Stimulated activated CD4-positive, alpha-beta T cell treated with anti-CD3 and anti-CD28 coated beads, TNF-alpha, amount 100 ng/mL, for 4 hours (primary cell): ENCODE data around the gene MSI2.

Experiments used
- DNase-seq, 3 experiments: peaks; one replicate each; pipeline ENCODE4 v3.0.0-alpha.2; 2020; ENCODE audit warnings: low read depth in 3 of 3

MSI2 gene

DNA sequence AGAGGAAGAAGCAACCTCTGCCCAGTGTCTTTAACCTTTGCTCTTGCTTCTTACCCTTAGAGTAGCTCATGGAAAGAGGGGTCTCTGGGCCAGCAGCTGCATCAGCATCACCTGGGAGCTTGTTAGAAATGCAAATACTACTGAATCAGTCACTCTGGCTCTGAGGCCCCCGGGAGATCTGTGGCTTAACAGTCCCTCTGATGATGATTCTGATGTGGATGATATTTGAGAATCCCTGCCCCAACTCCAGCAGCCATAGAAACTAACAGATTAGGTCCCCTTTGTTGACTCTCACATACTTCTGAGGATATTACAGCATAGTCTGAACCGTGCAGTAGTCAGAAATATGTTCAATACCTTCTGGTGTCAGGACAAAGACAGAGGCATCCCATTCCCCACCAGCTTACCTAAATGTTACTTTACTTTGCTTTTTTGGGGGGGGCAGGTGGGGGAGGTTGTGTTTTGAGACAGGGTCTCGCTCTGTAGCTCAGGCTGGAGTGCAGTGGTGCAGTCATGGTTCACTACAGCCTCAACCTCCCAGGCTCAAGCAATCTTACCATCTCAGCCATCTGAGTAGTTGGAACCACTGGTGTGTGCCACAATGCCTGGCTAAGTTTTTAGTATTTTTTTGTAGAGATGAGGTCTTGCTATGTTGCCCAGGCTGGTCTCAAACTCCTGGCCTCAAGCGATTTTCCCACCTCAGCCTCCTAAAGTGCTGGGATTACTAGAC is 268.7 kb downstream of the MSI2 start:
- DNase-seq = no peak

- DNase-seq = no peak
Measured at GRCh38 chr17:57527221-57528057, 271.1 kb downstream of the MSI2 start.

GRCh38 chr17:57528058-57528451 is 271.7 kb downstream of the MSI2 start:
- no peak for DNase-seq

DNA sequence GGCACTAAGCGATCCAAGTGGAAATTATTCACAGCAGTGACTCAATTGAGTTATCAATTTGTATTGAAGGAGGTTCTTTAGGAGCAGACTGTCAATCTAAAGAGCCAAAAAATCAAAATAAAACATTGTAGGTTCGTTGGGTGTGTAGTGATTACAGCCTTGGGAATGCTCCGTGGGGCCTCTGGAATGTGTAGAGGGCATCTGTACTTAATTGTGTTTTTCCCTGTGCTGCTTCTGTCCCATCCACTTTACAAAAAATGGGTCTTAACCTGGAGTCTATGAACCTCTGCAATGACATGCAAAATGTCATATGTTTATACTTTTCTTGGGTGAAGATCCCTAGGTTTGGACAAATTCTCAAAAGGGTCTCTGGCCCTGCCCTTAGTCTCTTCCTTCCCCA is 273.7 kb downstream of the MSI2 start:
- DNase-seq = no peak

DNA sequence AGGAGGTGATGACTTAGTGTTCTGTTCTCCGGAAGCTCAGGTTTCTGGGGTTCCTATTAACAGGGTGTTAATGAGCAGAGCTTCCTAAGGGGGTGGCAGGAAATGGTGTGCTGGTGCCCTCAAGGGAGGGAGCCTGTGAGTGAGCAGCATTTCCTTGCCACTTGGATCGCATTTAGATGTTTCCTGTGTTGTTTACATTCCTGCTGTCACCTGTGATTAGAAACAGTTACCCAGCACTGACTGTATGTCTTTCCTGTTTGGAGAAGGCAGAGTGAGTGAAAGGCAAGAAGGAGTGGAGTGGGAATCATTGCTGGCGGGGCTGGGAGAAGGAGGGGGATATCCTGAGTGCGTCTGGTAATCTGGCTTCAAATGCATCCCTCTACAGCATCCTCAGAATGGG is 274.2 kb downstream of the MSI2 start:
- no peak for DNase-seq

DNA sequence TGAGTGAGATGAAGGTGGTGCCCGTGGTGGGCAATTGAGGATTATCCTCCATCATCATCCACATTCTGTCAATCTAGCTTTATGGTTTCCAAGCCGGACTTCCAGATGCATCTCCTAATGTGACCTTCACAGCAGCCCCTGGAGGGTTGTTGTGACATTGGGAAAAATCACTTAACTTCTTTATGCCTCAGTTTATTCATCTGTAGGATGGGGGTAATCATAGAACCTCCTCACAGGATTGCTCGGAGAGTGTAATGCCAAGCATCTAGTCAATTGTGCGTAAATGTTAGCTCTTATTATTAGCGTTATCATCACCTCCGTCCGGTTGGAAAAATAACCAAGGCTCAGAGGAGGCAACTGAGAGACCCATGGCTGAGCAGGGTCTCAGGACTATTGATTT is 274.8 kb downstream of the MSI2 start:
- no peak for DNase-seq

DNA sequence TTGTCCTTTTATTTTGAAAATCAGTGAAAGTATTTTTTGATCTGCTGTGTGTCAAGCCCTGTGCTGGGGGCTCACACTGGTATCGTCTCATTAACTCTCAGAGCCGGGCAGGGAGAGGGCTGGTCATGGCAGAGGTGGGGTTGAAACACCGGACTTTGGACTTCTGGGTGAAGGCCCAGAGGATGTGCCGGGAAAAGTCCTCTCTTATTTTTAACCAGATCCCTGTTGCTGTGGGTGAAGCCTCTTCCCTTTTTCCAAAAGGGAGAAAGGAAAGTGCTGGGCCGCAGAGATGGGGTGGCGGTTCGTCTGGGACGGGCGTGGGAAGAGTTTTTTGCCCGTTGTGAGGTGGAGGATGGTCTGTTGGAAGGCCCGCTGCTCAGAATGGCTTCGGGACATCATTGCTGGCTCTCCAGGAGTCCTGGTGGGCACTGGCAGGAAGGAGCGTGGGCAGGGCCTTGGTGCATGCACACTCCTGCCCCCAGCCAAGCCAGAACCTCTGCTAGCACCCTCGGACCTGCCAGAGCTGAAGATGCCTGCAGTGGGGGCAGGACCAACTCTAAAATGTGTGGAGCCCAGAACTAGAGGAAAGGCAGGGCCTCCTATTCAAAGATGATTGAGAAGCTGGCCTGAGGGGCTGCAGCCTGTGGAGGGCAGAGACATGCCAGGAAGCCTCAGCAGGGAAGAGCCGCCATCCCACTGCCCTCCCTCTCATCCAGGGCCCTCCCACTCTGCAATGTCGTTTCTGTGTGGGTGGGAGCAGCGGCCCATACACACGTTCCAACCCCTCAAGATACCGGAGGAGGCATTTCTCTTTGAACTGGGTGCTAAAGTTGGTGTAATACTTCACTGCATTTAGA is 275.6 kb downstream of the MSI2 start:
- no peak for DNase-seq

- no peak for DNase-seq
Measured at GRCh38 chr17:57532556-57532955, 276.2 kb downstream of the MSI2 start.

GRCh38 chr17:57532966-57533365 is 276.6 kb downstream of the MSI2 start:
- DNase-seq = no peak

DNA sequence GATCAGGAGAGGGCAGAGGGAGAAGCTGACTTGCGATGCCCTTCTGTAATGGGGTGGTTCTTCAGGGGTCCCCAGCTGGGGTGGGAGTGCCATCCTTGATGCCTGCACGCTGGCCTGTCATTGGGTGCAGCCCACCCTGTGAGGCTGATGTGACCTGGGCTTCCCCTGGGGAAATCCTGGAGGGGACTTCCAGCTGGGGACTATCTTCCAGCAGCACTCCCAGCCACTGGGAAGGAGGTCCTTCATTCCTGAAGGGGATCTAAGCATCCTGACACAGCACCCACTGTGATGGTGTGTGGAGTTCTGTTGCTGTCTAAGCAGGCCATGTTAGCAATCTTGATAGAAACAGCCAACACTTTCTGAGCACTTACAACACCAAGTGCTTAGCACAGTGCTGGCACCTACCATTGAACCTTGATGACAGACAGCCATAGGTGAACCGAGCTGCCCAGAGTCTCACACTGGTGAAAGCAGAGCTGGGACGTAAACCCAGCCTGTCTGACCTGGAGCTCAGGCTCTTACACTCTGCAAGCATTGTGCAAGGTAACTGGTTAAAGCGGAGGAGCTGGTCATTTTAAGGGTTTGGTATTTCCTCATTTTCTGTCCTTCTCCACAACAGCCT is 277.5 kb downstream of the MSI2 start:
- no peak for DNase-seq

DNA sequence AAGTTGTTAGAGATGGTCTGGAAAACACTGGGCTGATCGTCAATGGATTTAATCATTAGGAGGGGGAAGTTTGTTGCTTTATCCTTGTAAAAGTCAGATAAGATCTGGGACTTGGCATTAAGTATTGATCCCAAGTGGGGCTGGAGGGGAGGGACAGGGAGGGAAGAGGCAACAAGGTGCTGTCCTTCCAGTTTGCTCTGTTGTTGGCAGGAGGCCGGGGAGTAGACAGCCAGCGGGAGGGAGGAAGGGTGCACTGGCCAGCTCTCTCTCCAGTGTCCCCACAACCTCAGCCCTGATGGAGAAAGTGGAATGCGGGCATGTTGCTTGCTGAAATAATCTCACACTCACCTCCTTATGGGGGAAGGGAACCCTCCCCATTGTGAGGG is 278.5 kb downstream of the MSI2 start:
- DNase-seq = no peak

GRCh38 chr17:57535249-57535966 is 279.1 kb downstream of the MSI2 start:
- DNase-seq = no peak

DNA sequence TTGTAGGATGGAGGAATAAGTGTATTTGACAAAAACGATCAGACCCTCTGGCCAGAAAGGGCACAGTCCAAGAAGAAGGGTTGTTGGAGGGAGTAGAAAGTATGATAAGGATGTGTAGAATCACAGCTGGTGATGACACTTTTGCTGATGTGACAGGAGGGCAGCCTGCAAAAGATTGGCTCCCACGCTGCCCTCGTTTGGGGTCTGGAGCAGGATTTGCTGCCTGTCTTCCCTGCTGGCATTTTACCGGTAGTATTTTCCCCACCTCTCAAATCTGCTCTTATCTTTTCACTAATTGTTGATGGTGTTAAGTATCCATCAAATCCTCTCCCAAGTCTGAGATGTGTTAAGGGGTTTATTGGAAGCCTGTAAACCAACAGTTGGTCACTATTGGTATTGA is 280.0 kb downstream of the MSI2 start:
- DNase-seq = no peak

DNA sequence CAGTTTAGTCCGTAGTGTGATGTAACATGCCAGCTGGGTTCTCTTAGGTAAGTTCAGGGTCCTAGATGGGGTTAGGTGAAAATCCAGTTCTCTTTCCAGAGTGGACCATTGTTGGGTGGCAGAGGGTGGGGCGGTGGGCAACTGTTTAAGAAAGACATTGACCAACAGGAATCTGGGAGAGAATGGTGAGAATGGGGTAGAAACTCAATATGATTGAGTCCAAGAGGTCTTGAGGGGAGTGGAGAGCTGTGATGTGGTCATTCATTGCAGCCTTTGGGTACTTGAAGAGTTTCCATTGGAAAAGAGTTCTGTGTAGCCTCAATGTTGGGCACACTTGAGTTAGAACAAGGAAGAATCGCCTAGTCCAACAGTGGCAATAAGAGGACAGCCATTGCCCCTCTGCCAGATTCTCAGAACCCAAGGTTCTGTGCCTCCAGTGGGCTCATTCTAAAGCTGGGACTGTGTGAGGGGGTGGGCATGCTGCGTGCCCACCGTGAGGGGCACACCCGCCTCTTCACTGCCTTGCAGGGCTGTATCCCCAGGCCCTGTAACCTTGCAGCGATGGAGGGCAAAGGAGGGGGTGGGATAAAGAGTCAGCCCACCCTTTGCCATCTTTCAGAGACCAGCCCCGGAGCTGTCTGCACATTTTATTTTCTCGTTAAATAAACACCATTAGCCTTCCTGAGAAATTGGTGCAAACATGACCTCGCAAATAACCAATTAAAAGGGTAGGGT is 280.6 kb downstream of the MSI2 start:
- DNase-seq = no peak

GRCh38 chr17:57537524-57538410 is 281.4 kb downstream of the MSI2 start:
- DNase-seq = no peak

DNA sequence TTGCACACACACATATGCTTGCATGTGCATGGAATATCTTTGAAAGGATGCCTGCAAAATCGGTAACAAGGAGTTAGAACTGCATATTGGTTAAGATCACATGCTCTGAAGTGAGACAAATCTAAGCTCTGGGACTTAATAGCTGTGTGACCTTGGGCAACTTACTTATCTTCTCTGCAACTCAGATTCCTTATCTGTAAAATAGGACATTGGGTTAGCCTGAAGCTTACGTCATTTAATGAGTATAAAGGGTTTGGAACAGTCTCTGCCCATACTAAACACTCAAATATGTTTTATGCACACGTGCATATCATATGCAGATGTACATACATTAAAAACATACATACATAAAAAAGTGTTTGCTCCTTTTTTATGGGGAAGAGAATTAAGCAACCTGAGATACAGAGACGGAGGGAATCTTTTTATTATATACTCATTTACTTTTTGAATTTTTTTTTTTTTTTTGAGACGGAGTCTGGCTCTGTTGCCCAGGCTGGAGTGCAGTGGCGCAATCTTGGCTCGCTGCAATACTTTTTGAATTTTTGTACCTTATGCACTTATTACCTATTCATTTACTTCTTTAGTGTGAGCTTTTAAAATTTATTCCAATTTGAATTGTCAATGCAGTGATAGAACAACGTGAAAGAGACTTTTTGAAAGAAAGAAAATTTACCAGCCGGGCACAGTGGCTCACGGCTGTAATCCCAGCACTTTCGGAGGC is 282.6 kb downstream of the MSI2 start:
- no peak for DNase-seq

GRCh38 chr17:57539529-57540301 is 283.4 kb downstream of the MSI2 start:
- DNase-seq = no peak

- DNase-seq = no peak
Measured at GRCh38 chr17:57540596-57540995, 284.3 kb downstream of the MSI2 start.
